DND-41 (cell line): ENCODE data around the gene AUTS2.

Experiments used
- ATAC-seq: fragments of 200-7000 bp; cut with Tn5 transposase; 3 replicates; pipeline ENCODE4 v1.9.1; 2021; ENCODE audit warnings: low read depth; ENCODE audit not compliant: insufficient read depth
- DNase-seq: peaks from one replicate; pipeline ENCODE4 v3.0.0-alpha.2; 2020
- H2AFZ ChIP-seq: 2 replicates; pipeline ENCODE4 v1.6.0; 2012; ENCODE audit warnings: low read depth, low read length
- H3K27ac ChIP-seq: 2 replicates; pipeline ENCODE4 v1.5.1; 2012; ENCODE audit warnings: low read length, inconsistent platforms
- H3K27me3 ChIP-seq: fragments of 200-600 bp; sonication (generic); 2 replicates; pipeline ENCODE4 v1.6.0; 2012; ENCODE audit warnings: low read length, mild to moderate bottlenecking, inconsistent platforms; ENCODE audit not compliant: insufficient read depth, poor library complexity
- H3K36me3 ChIP-seq: 2 replicates; pipeline ENCODE4 v1.5.1; 2012; ENCODE audit warnings: low read length, inconsistent platforms; ENCODE audit not compliant: insufficient read depth
- H3K4me1 ChIP-seq: 2 replicates; pipeline ENCODE4 v1.5.1; 2012; ENCODE audit warnings: mild to moderate bottlenecking, low read length; ENCODE audit not compliant: insufficient read depth
- H3K4me2 ChIP-seq: 2 replicates; pipeline ENCODE4 v1.6.0; 2012; ENCODE audit warnings: mild to moderate bottlenecking, moderate library complexity, low read length, inconsistent platforms; ENCODE audit not compliant: insufficient read depth
- H3K4me3 ChIP-seq, 2 experiments: fragments of 200-600 bp in 1 of 2; shearing (Covaris generic) in 1 of 2; 2 replicates each; pipeline ENCODE4 v1.5.1; 2012 to 2016; ENCODE audit warnings: inconsistent platforms in 2 of 2, low read length in 2 of 2, mild to moderate bottlenecking in 2 of 2, low read depth in 1 of 2, moderate library complexity in 1 of 2
- H3K79me2 ChIP-seq: 2 replicates; pipeline ENCODE4 v1.6.0; 2012; ENCODE audit warnings: low read length, inconsistent platforms; ENCODE audit not compliant: insufficient read depth
- H3K9ac ChIP-seq: 2 replicates; pipeline ENCODE4 v1.6.0; 2012; ENCODE audit warnings: low read depth, mild to moderate bottlenecking, inconsistent platforms, low read length, moderate library complexity
- H3K9me3 ChIP-seq: 2 replicates; pipeline ENCODE4 v1.5.1; 2012; ENCODE audit warnings: low read length, moderate library complexity, mild to moderate bottlenecking, inconsistent platforms; ENCODE audit not compliant: insufficient read depth, severe bottlenecking
- H4K20me1 ChIP-seq: 2 replicates; pipeline ENCODE4 v1.6.0; 2012; ENCODE audit warnings: low read length; ENCODE audit not compliant: insufficient read depth
- CTCF ChIP-seq: IDR thresholded peaks from 2 replicates; pipeline ENCODE4 v1.5.1; 2012; ENCODE audit warnings: borderline replicate concordance, low read length, moderate library complexity, mild to moderate bottlenecking; ENCODE audit not compliant: poor library complexity, severe bottlenecking; ENCODE audit errors: extremely low read depth
- EZH2 ChIP-seq: IDR thresholded peaks from 3 replicates; pipeline ENCODE4 v1.6.1; 2012; ENCODE audit warnings: borderline replicate concordance, low read depth, mild to moderate bottlenecking, moderate library complexity, low read length, inconsistent platforms; ENCODE audit not compliant: severe bottlenecking

Gene AUTS2

GRCh38 chr7:70263471-70264255, 665.4 kb downstream of the AUTS2 start:
- no peaks in the 10 kb centered on the region for H4K20me1 ChIP-seq
- H3K9me3 ChIP-seq = no peaks in the 10 kb centered on the region
- no peak overlapping the region for H3K4me3 ChIP-seq
- DNase-seq (no peak), ATAC-seq (no peak)
- no peaks in the 10 kb centered on the region for H3K36me3 ChIP-seq
- no peaks in the 10 kb centered on the region for H3K27me3 ChIP-seq
- no peak overlapping the region for H3K27ac ChIP-seq
- H3K79me2 ChIP-seq = no peaks in the 10 kb centered on the region
- H3K4me2 ChIP-seq = no peak overlapping the region
- no peaks in the 10 kb centered on the region for H3K4me1 ChIP-seq
- H2AFZ ChIP-seq = no peak overlapping the region
- no peak overlapping the region for H3K9ac ChIP-seq
- no peak for TF ChIP-seq EZH2
- no peak for TF ChIP-seq CTCF

DNA sequence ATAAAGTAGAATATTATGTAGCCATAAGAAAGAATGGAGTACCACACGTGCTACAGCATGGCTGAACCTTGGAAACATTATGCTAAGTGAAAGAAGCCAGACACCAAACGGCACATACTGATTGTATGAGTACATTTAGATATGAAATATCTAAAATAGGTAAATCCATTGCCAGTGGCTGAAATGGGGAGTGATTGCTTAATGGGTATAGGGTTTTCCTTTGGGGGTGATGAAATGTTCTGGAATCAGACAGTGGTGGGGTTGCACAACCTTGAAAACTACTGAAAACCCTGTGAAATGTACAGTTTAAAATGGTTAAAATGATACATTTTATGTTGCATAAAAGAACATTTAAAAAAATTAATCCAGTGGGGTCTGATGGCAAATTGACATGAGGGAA, 667.9 kb downstream of the AUTS2 start:
- no peak overlapping the region for H3K27ac ChIP-seq
- H3K27me3 ChIP-seq = no peaks in the 10 kb centered on the region
- no peaks in the 10 kb centered on the region for H4K20me1 ChIP-seq
- H3K4me3 ChIP-seq = no peak overlapping the region
- no peaks in the 10 kb centered on the region for H3K9me3 ChIP-seq
- no peak for TF ChIP-seq EZH2
- no peak for TF ChIP-seq CTCF
- H2AFZ ChIP-seq = no peak overlapping the region
- ATAC-seq = no peak
- DNase-seq = no peak
- no peaks in the 10 kb centered on the region for H3K36me3 ChIP-seq
- no peaks in the 10 kb centered on the region for H3K4me1 ChIP-seq
- no peaks in the 10 kb centered on the region for H3K79me2 ChIP-seq
- H3K9ac ChIP-seq = no peak overlapping the region
- H3K4me2 ChIP-seq = no peak overlapping the region

DNA sequence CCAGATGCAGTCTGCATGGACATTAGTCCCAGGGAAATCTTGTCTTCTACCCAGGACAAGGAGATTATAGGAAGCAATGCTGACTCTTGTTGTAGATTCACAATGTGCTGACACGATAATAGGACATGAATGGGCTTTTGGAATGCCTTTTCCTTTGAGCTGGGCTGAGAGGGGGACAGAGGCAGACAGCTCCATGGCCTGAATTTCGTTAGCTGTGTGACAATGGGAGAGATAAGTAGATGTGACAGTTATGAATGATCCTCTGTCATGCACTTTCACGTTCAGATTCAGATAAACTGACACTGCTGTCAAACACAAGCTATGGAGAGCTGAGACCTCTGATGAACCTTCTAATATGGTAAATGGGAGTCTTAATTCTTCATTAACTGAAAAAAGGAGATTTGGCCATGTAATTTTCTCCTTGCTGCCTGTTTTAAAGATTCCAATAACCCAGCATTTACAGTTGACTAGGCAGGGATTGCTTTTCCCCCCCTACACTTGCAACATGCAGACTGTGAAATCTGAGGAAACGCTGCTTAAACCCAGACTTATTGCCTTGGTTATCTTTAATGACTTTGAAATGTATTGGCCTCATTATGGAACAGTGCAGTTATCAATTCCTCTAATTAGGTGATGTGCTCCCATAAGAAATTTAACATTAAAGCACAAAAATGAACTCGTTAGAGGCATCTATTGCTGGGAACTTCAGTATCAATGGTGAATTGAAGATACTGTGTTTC, 669.3 kb downstream of the AUTS2 start:
- Histone ChIP-seq H3K4me3 (no peak overlapping the region), H3K9me3 (no peaks in the 10 kb centered on the region), H3K4me2 (no peak overlapping the region), H3K79me2 (no peaks in the 10 kb centered on the region), H3K27me3 (no peaks in the 10 kb centered on the region), H4K20me1 (no peaks in the 10 kb centered on the region), H3K9ac (no peak overlapping the region), H3K4me1 (no peaks in the 10 kb centered on the region), H3K27ac (no peak overlapping the region), H3K36me3 (no peaks in the 10 kb centered on the region), H2AFZ (no peak overlapping the region)
- no peak for TF ChIP-seq CTCF
- TF ChIP-seq EZH2 = no peak
- ATAC-seq (no peak), DNase-seq (no peak)
